ENCODE data around the gene EXD2. TPM values are rescaled to one million over a fixed set of nuclear protein-coding genes. Genes with fewer than 3 reads are reported as not detected.

EXD2 gene
- total RNA-seq, 4 donors from 2014 or later, result 19.7 to 34.2 (median 28.0) TPM

DNA sequence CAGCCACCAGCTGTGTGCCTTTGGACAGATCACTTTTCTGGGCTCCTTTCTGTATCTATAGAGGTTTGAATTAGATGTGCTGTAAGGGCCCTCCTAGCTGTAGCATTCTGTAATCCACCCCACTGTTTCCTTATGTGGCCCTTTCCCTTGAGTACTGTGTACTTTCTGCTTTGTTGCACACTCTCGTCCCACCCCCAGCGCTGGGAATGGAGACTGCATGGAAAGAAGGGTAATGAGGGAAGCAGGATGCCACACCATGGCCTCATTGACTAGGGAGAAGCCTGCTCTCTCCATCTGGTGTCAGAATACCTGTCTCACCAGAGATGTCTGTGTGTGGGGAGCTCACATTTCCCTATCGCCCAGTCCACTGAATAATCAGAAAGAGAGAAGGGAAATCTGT is 55.0 kb downstream of the EXD2 start:
- no peaks in the 10 kb centered on the region for H3K9me3 ChIP-seq
- H3K27ac ChIP-seq (replicated peaks in 1 of 4), result peak overlapping the region in 1 of 4 donors; percentile 74
- DNase-seq (ENCODE audit: extremely low spot score), result no peak
- H3K4me3 ChIP-seq, result no peak overlapping the region
- H3K36me3 ChIP-seq, result peaks cover 0 to 12% (median 6%) of the 10 kb centered on the region in 4 donors
- intact Hi-C loops (cut with DNase I), result no loop called here
- peaks cover 9 to 40% (median 38%) of the 10 kb centered on the region in 4 donors for H3K4me1 ChIP-seq
- no peak for TF ChIP-seq EP300 (IDR thresholded peaks at IDR 0.05)
- TF ChIP-seq, protein P1, sequence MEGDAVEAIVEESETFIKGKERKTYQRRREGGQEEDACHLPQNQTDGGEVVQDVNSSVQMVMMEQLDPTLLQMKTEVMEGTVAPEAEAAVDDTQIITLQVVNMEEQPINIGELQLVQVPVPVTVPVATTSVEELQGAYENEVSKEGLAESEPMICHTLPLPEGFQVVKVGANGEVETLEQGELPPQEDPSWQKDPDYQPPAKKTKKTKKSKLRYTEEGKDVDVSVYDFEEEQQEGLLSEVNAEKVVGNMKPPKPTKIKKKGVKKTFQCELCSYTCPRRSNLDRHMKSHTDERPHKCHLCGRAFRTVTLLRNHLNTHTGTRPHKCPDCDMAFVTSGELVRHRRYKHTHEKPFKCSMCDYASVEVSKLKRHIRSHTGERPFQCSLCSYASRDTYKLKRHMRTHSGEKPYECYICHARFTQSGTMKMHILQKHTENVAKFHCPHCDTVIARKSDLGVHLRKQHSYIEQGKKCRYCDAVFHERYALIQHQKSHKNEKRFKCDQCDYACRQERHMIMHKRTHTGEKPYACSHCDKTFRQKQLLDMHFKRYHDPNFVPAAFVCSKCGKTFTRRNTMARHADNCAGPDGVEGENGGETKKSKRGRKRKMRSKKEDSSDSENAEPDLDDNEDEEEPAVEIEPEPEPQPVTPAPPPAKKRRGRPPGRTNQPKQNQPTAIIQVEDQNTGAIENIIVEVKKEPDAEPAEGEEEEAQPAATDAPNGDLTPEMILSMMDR (IDR thresholded peaks at IDR 0.05), result no peak
- WGBS, result 83% methylated on average over 3 of the region's 3 CpGs
- H3K27me3 ChIP-seq, result no peaks in the 10 kb centered on the region

DNA sequence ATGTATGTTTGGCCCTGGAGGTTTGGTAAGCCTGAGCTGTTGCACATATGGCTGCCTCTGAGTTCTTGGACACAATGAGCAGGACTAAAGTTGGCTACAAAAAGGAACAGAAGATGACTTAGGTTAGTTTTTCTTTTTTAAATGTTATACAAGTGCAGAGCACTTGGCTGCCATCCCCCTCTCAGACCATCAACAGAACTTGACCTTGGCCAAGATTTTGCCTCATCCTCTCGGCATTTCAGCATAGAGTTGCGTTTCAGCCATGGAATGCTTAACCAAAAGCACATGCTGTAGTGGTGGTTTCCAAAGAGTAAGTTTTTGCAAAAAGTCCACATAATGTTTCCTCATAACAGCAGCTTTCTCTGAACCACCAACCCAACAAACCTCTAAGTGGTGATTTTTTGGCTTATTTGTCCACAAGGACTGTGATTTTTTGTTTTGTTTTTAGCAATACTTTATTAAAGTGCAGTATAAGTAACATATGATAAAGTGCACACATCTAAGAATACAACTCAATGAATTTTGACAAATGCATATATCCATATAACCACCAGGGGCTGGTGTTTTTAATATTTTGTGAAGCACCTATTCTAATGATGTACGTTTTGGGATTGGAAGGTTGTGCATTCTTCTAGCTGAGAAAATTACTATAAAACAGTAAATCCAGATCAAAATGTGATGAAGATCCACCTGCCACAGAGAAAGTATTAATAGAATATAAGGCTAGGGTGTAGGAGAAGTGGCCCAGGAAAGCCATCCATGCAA is 56.6 kb downstream of the EXD2 start:
- WGBS, result 36% methylated on average over 3 of the region's 3 CpGs
- Histone ChIP-seq H3K36me3 (no peaks in the 10 kb centered on the region), H3K27me3 (no peaks in the 10 kb centered on the region), H3K27ac (replicated peaks in 1 of 4) (peak overlapping the region; percentile 61 to 76 (median 71)), H3K9me3 (no peaks in the 10 kb centered on the region), H3K4me3 (no peak overlapping the region), H3K4me1 (peaks cover 9 to 34% (median 31%) of the 10 kb centered on the region in 4 donors)
- DNase-seq (ENCODE audit: extremely low spot score), result no peak
- intact Hi-C loops (cut with DNase I), result no loop called here
- peak; percentile 75 to 78 for TF ChIP-seq POLR2AphosphoS5 (IDR thresholded peaks at IDR 0.05)
- TF ChIP-seq, protein P1 (IDR thresholded peaks at IDR 0.05), result peak; percentile 16 to 35 (median 17)
- no peak for TF ChIP-seq POLR2A (IDR thresholded peaks at IDR 0.05; ENCODE audit: low read depth)
- TF ChIP-seq EP300 (IDR thresholded peaks at IDR 0.05), result no peak

DNA sequence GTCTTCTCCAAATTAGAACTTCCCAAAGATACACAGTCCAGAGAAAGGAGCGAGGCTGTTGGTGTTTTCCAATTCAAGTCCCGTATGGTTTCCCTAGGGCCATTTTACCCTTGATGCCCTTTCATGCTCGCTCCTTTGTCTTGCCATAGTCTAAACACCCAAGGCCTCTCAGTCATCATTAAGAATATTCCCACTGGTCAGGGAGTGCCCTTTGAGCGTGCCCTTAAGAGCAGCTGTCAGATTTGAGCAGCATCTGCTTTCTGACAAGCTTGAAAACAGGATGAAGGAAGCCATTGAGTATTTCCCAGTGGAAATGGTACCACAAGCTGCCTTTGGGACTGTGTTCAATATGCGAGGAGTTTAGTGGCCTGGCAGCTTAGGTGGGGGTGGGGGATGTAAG is 58.3 kb downstream of the EXD2 start:
- H3K4me1 ChIP-seq, result peaks cover 9 to 29% (median 25%) of the 10 kb centered on the region in 4 donors
- H3K27me3 ChIP-seq, result no peaks in the 10 kb centered on the region
- no peak for DNase-seq (ENCODE audit: extremely low spot score)
- WGBS, result 95% methylated on average over 4 of the region's 5 CpGs
- H3K4me3 ChIP-seq, result no peak overlapping the region
- H3K27ac ChIP-seq (replicated peaks in 1 of 4), result no peak overlapping the region
- intact Hi-C loops (cut with DNase I), result loop anchor here (5.0 kb wide), 1 partner anchor 98 kb away; no protein-coding TSS in a partner anchor
- TF ChIP-seq POLR2AphosphoS5 (IDR thresholded peaks at IDR 0.05) (no peak), POLR2A (IDR thresholded peaks at IDR 0.05; ENCODE audit: low read depth) (no peak), EP300 (IDR thresholded peaks at IDR 0.05) (no peak)
- TF ChIP-seq, protein P1 (IDR thresholded peaks at IDR 0.05), result no peak
- H3K36me3 ChIP-seq, result no peaks in the 10 kb centered on the region
- H3K9me3 ChIP-seq, result no peaks in the 10 kb centered on the region

DNA sequence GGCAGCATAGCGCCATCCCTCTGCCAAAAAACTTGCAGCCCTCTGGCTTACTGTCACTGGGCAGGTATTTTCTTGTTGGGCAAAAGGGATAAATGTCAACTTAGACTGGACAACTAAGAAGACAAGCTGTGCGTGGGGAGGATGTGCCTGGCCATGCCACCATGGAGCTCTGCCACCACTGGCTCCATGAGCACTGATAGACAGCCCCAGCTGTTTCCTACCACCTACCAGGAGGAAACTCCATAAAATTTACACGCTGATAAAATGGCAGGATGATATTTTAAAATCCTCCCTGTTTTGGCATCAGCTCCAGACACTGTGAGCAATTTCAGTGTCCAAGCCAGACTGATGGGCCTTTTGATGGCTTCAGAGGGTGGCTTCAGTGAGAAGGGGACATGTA is 61.6 kb downstream of the EXD2 start:
- Histone ChIP-seq H3K36me3 (no peaks in the 10 kb centered on the region), H3K27me3 (peaks cover 0 to 5% (median 0%) of the 10 kb centered on the region in 4 donors), H3K4me3 (no peak overlapping the region), H3K4me1 (peaks cover 6 to 17% (median 11%) of the 10 kb centered on the region in 4 donors), H3K27ac (replicated peaks in 1 of 4) (no peak overlapping the region), H3K9me3 (no peaks in the 10 kb centered on the region)
- TF ChIP-seq, protein P1 (IDR thresholded peaks at IDR 0.05), result no peak
- no peak for TF ChIP-seq POLR2A (IDR thresholded peaks at IDR 0.05; ENCODE audit: low read depth)
- TF ChIP-seq EP300 (IDR thresholded peaks at IDR 0.05), result no peak
- no peak for TF ChIP-seq POLR2AphosphoS5 (IDR thresholded peaks at IDR 0.05)
- intact Hi-C loops (cut with DNase I), result loop anchor here (5.0 kb wide), 1 partner anchor 94 kb away; no protein-coding TSS in a partner anchor
- WGBS, result 70% methylated on average over 3 of the region's 3 CpGs
- DNase-seq (ENCODE audit: extremely low spot score), result no peak

Data from esophagus muscularis mucosa (tissue), 4 donors.